HEK293 (cell line): ENCODE measurements around the gene LUC7L.

Source experiments
- CTCF ChIP-seq: fragments of 450-650 bp; formaldehyde crosslinking; IDR thresholded peaks from 2 replicates; pipeline ENCODE4 v1.5.1; 2016; ENCODE audit warnings: missing biosample characterization, missing genetic modification characterization
- ZBTB7A ChIP-seq: fragments of 450-650 bp; formaldehyde crosslinking; IDR thresholded peaks from 2 replicates; pipeline ENCODE4 v1.5.1; 2016; ENCODE audit warnings: low read depth, missing biosample characterization, missing genetic modification characterization

- TF ChIP-seq CTCF (tag by site-specific recombination) = no peak
- TF ChIP-seq ZBTB7A (tag by site-specific recombination) = no peak
Observed at GRCh38 chr16:183005-183404, 46.2 kb downstream of the LUC7L start.
